Small intestine (tissue), 7 donors: Measurements from ENCODE around the gene CYSTM1. TPM values are rescaled to one million over a fixed set of nuclear protein-coding genes. Genes with fewer than 3 reads are reported as not detected.

Source experiments
- DNase-seq, 2 donors: peaks; one replicate each; pipeline versions ENCODE4 v3.0.0 to v3.0.0-alpha.2; 2013
- FAIRE-seq: peaks from 2 replicates; lab custom pipeline; 2012; peaks lifted over from hg19 to GRCh38; lab: Jason Lieb, UNC
- H3K27ac ChIP-seq, 3 donors: one replicate each; pipeline ENCODE4 v1.5.1; 2013; ENCODE audit warnings: low read length in 2 of 3, mild to moderate bottlenecking in 2 of 3, control low read depth in 1 of 3, inconsistent platforms in 1 of 3, low read depth in 1 of 3, moderate library complexity in 1 of 3
- H3K27me3 ChIP-seq, 3 donors: one replicate each; pipeline ENCODE4 v1.6.1; 2013; ENCODE audit warnings: low read length in 3 of 3, inconsistent platforms in 1 of 3; ENCODE audit not compliant: control insufficient read depth in 3 of 3, insufficient read depth in 3 of 3
- H3K36me3 ChIP-seq, 3 donors: one replicate each; pipeline ENCODE4 v1.6.1; 2013; ENCODE audit warnings: low read length in 3 of 3, inconsistent platforms in 1 of 3, low read depth in 1 of 3, mild to moderate bottlenecking in 1 of 3, moderate library complexity in 1 of 3; ENCODE audit not compliant: control insufficient read depth in 3 of 3, insufficient read depth in 2 of 3
- H3K4me1 ChIP-seq, 3 donors: one replicate each; pipeline ENCODE4 v1.6.1; 2013; ENCODE audit warnings: low read length in 2 of 3, inconsistent platforms in 1 of 3, low read depth in 1 of 3, mild to moderate bottlenecking in 1 of 3, moderate library complexity in 1 of 3; ENCODE audit not compliant: control insufficient read depth in 3 of 3, insufficient read depth in 2 of 3
- H3K4me3 ChIP-seq, 3 donors: one replicate each; pipeline ENCODE4 v1.5.1; 2013; ENCODE audit warnings: low read length in 3 of 3, control low read depth in 1 of 3, inconsistent platforms in 1 of 3, low read depth in 1 of 3, mild to moderate bottlenecking in 1 of 3, moderate library complexity in 1 of 3
- H3K9me3 ChIP-seq, 2 donors: one replicate each; pipeline ENCODE4 v1.6.1; 2013; ENCODE audit warnings: low read depth in 1 of 2, low read length in 1 of 2; ENCODE audit not compliant: control insufficient read depth in 2 of 2, insufficient read depth in 1 of 2
- WGBS, 3 donors: extraction: QIAGEN DNeasy Blood & Tissue Kit; methylation state at CpG; one replicate each; pipeline ENCODE4 v1.1.7; 2013; 5-methylcytosine and 5-hydroxymethylcytosine counted together
- polyA plus RNA-seq, 4 donors: library from polyadenylated mRNA; stranded (reverse) in 3 of 4; unstranded in 1 of 4; fragments of 200-250 nt in 3 of 4; fragments of 120-200 nt in 1 of 4; gene quantifications; one replicate each; pipeline versions ENCODE4 v1.2.1 to v1.2.3, GENCODE V29; 2013
- donor health status: healthy with polysubstance abuse.
- donor health status: control.
- donor health status: control.
- donor health status: Bipolar disorder and iron deficiency.
- donor health status: healthy.

Gene CYSTM1
- polyA plus RNA-seq, 4 donors = 94.4 to 884 (median 546) TPM

DNA sequence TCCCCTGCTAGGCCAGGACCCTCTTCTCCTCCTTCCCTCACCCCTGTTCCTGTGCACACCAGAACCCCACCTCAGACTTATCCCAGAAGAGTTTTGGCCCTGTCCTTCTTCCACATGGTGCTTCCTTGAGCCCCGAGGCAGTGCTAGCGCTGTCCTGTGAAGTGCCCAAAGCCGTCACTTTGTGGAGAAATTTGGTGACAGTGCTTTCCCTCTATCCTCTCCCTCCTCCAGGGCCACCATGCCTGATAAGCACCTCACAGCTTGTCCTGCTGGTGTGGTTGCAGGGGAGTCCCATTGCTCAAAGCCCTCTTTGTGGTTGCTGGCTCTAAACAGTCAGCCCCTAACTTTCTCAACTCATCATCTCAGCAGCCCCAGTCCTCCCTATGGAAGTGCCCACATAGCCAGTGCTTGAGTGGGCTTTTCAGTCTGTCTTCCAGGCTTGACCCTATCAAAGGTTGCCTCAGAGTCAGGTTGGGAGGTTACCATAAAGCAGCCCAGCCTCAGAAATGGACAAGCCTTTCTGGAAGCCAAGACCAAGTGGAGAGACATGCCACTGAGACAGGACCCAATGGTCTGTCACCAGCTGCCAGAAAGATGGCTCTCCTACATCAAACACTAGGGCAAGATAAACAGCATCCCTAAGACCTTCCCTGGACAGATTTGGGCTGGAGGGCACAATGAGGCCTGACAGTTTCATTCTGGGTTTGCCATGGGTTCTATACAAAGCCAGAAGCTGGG, 31.3 kb upstream of the CYSTM1 start:
- peak overlapping the region in 2 of 3 donors; percentile 90 to 95 for H3K27ac ChIP-seq

DNA sequence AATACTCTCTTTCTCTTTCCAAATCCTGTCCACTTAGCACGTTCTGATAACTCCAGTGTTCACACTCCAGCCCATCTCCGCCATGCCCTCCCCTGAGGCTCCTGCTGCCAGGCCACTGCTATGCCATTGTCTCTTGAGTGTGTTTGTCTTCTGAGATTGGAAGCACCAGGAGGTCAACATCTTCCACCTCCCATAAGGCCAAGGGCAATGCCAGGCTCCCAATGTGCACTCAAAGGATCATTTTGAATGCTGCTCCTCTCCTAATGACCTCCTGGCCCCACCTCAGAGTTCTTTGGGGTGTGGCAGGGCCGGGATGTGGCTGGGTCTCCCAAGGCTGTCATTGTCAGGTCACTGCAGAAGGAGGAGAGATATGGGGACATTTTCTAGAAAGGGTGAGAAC, 29.7 kb upstream of the CYSTM1 start:
- H3K27ac ChIP-seq = no peak overlapping the region
- 61 to 70% (median 63%) methylated on average over 3 of the region's 3 CpGs for WGBS, 3 donors
- H3K4me3 ChIP-seq = no peak overlapping the region
- H3K36me3 ChIP-seq = no peaks in the 10 kb centered on the region
- peaks cover 0 to 26% (median 3%) of the 10 kb centered on the region in 3 donors for H3K27me3 ChIP-seq
- H3K4me1 ChIP-seq = peaks cover 4 to 39% (median 33%) of the 10 kb centered on the region in 3 donors
- DNase-seq (no peak), FAIRE-seq (no peak)
- H3K9me3 ChIP-seq = no peaks in the 10 kb centered on the region

More for the DNA sequence above, 31.3 kb upstream of the CYSTM1 start:
- H3K9me3 ChIP-seq = no peaks in the 10 kb centered on the region
- WGBS, 3 donors = 92 to 96% (median 94%) methylated on average over 3 of the region's 3 CpGs
- H3K36me3 ChIP-seq = no peaks in the 10 kb centered on the region
- DNase-seq (no peak), FAIRE-seq (no peak)
- H3K4me3 ChIP-seq = no peak overlapping the region
- H3K27me3 ChIP-seq = peaks cover 0 to 26% (median 3%) of the 10 kb centered on the region in 3 donors
- H3K4me1 ChIP-seq = peaks cover 4 to 39% (median 34%) of the 10 kb centered on the region in 3 donors

GRCh38 chr5:140145818-140146522, 29.0 kb upstream of the CYSTM1 start:
- no peaks in the 10 kb centered on the region for H3K36me3 ChIP-seq
- no peak for FAIRE-seq
- 2 to 6% (median 5%) methylated on average over 52 to 64 of the region's 64 CpGs for WGBS, 3 donors
- H3K4me1 ChIP-seq = peaks cover 4 to 41% (median 28%) of the 10 kb centered on the region in 3 donors
- DNase-seq = peak; percentile 78 to 92
- H3K27me3 ChIP-seq = peaks cover 0 to 26% (median 3%) of the 10 kb centered on the region in 3 donors
- peak overlapping the region in 2 of 3 donors; percentile 38 to 42 for H3K4me3 ChIP-seq
- H3K9me3 ChIP-seq = no peaks in the 10 kb centered on the region
- no peak overlapping the region for H3K27ac ChIP-seq

GRCh38 chr5:140146523-140146842, 28.5 kb upstream of the CYSTM1 start:
- no peak for DNase-seq
- FAIRE-seq = no peak
- 24 to 40% (median 37%) methylated on average over 14 of the region's 14 CpGs for WGBS, 3 donors
- Histone ChIP-seq H3K9me3 (no peaks in the 10 kb centered on the region), H3K4me3 (peak overlapping the region in 2 of 3 donors; percentile 38 to 42), H3K27me3 (peaks cover 0 to 26% (median 3%) of the 10 kb centered on the region in 3 donors), H3K36me3 (no peaks in the 10 kb centered on the region), H3K27ac (no peak overlapping the region), H3K4me1 (peaks cover 4 to 46% (median 24%) of the 10 kb centered on the region in 3 donors)

DNA sequence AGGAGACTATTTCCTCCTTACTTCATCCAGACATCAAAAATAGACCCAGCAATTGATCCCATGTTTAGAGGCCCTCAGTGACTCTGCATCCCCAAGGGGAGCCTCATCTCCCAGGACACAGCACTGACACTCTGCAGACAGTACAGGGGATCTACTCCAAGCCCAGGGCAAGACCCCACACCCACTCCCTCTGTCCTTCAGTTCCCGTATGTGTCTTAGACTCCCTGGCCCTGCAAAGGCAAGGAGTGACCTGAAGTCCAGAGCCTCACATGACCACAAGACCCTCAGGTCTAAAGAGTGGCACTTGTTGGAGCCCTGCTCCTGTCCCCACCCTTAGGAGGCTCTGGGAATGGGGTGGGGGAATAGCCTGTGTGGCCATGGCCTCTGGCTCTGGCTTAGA, 27.5 kb upstream of the CYSTM1 start:
- peaks cover 4 to 41% (median 17%) of the 10 kb centered on the region in 3 donors for H3K4me1 ChIP-seq
- no peak overlapping the region for H3K4me3 ChIP-seq
- DNase-seq (no peak), FAIRE-seq (no peak)
- no peaks in the 10 kb centered on the region for H3K36me3 ChIP-seq
- WGBS, 3 donors = 92 to 100% (median 100%) methylated on average over 1 of the region's 1 CpG
- no peak overlapping the region for H3K27ac ChIP-seq
- H3K9me3 ChIP-seq = no peaks in the 10 kb centered on the region
- peaks cover 0 to 26% (median 3%) of the 10 kb centered on the region in 3 donors for H3K27me3 ChIP-seq

DNA sequence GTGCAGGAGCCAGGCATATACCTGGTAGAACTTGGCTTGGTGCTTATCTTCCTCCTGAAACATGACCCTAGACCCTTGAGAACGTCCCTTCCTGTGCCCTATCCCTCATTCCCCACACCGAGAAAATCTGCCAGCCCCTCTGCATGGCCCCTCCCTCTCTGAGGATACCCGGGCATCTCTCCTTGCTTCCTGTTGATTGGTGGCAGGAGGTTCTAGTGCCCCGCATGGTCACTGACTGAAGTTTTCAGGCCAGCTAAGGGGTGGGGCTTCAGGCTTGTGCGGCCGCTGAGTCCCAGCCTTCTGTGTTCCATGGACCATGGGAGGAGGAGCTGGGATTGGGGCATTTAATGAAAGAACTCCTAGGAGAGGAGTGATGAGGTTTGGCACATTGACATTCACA, 26.5 kb upstream of the CYSTM1 start:
- WGBS, 3 donors = 39 to 55% (median 55%) methylated on average over 6 of the region's 6 CpGs
- Histone ChIP-seq H3K9me3 (no peaks in the 10 kb centered on the region), H3K27ac (no peak overlapping the region), H3K36me3 (no peaks in the 10 kb centered on the region), H3K4me3 (no peak overlapping the region), H3K4me1 (peaks cover 0 to 32% (median 14%) of the 10 kb centered on the region in 3 donors), H3K27me3 (peaks cover 0 to 26% (median 3%) of the 10 kb centered on the region in 3 donors)
- DNase-seq (no peak), FAIRE-seq (no peak)

GRCh38 chr5:140150201-140150600, 24.8 kb upstream of the CYSTM1 start:
- Histone ChIP-seq H3K36me3 (no peaks in the 10 kb centered on the region), H3K4me3 (no peak overlapping the region), H3K27ac (no peak overlapping the region), H3K27me3 (peaks cover 0 to 31% (median 3%) of the 10 kb centered on the region in 3 donors), H3K9me3 (no peaks in the 10 kb centered on the region), H3K4me1 (peaks cover 0 to 22% (median 4%) of the 10 kb centered on the region in 3 donors)
- DNase-seq (no peak), FAIRE-seq (no peak)
- 82 to 94% (median 89%) methylated on average over 2 of the region's 2 CpGs for WGBS, 3 donors

GRCh38 chr5:140151144-140152021, 23.6 kb upstream of the CYSTM1 start:
- peaks cover 0 to 21% (median 2%) of the 10 kb centered on the region in 3 donors for H3K27me3 ChIP-seq
- no peak overlapping the region for H3K4me3 ChIP-seq
- no peaks in the 10 kb centered on the region for H3K36me3 ChIP-seq
- peak; percentile 51 to 73 for DNase-seq
- H3K27ac ChIP-seq = no peak overlapping the region
- peaks cover 0 to 13% (median 0%) of the 10 kb centered on the region in 3 donors for H3K4me1 ChIP-seq
- FAIRE-seq = no peak
- no peaks in the 10 kb centered on the region for H3K9me3 ChIP-seq
- WGBS, 3 donors = 42 to 58% (median 52%) methylated on average over 7 of the region's 7 CpGs
